ENCODE measurements around the gene USP24. TPM values are rescaled to one million over a fixed set of nuclear protein-coding genes. Genes with fewer than 3 reads are reported as not detected.
A peak's percentile ranks its signal among the peaks of the same experiment; 100 is the strongest.
"Not testable (repeated sequence)": the region's sequence is repeated elsewhere in the genome, so short reads cannot be mapped to it uniquely, and the experiment has no call there.

Gene USP24
- polyA plus RNA-seq, 1 donor = 70.2 TPM

GRCh38 chr1:55124470-55124869 is 90.7 kb downstream of the USP24 start:
- no peak for DNase-seq

GRCh38 chr1:55120538-55120937 is 94.6 kb downstream of the USP24 start:
- no peak for DNase-seq

GRCh38 chr1:55118651-55119329 is 96.4 kb downstream of the USP24 start:
- DNase-seq = no peak

- DNase-seq = no peak
Observed at GRCh38 chr1:55117941-55118340, 97.2 kb downstream of the USP24 start.

- not testable (repeated sequence) for DNase-seq
Observed at GRCh38 chr1:55109005-55109404, 106.2 kb downstream of the USP24 start.

GRCh38 chr1:55107101-55107500 is 108.1 kb downstream of the USP24 start:
- DNase-seq = no peak

GRCh38 chr1:55103891-55104290 is 111.3 kb downstream of the USP24 start:
- DNase-seq = no peak

- no peak for DNase-seq
Observed at GRCh38 chr1:55095095-55095494, 120.1 kb downstream of the USP24 start.

- no peak for DNase-seq
Observed at GRCh38 chr1:55092475-55092874, 122.7 kb downstream of the USP24 start.

- no peak for DNase-seq
Observed at GRCh38 chr1:55089683-55090082, 125.5 kb downstream of the USP24 start.

GRCh38 chr1:55088413-55088812 is 126.8 kb downstream of the USP24 start:
- DNase-seq = no peak

GRCh38 chr1:55087439-55087838 is 127.7 kb downstream of the USP24 start:
- no peak for DNase-seq

- no peak for DNase-seq
Observed at GRCh38 chr1:55084257-55084656, 130.9 kb downstream of the USP24 start.

- DNase-seq = no peak
Observed at GRCh38 chr1:55081905-55082296, 133.3 kb downstream of the USP24 start.

GRCh38 chr1:55081188-55081904 is 133.8 kb downstream of the USP24 start:
- DNase-seq = no peak

- DNase-seq = no peak
Observed at GRCh38 chr1:55079651-55080050, 135.5 kb downstream of the USP24 start.

- DNase-seq = no peak
Observed at GRCh38 chr1:55078470-55078869, 136.7 kb downstream of the USP24 start.

GRCh38 chr1:55076356-55076755 is 138.8 kb downstream of the USP24 start:
- DNase-seq = no peak

GRCh38 chr1:55074455-55074854 is 140.7 kb downstream of the USP24 start:
- no peak for DNase-seq

- no peak for DNase-seq
Observed at GRCh38 chr1:55073187-55073916, 141.8 kb downstream of the USP24 start.

- peak; percentile 40 for DNase-seq
Observed at GRCh38 chr1:55071477-55071876, 143.7 kb downstream of the USP24 start.

- no peak for DNase-seq
Observed at GRCh38 chr1:55070293-55071164, 144.6 kb downstream of the USP24 start.
